ENCODE results near the gene ZNF710. TPM values are rescaled to one million over a fixed set of nuclear protein-coding genes. Genes with fewer than 3 reads are reported as not detected.

ZNF710 gene
- total and polyA plus RNA-seq, 8 donors, result 7.9 to 35.3 (median 16.1) TPM

GRCh38 chr15:90072978-90073640 lies 72.0 kb downstream of the ZNF710 start:
- H3K27ac ChIP-seq, result peak overlapping the region in 3 of 5 donors; percentile 5 to 71 (median 7)
- DNase-seq, result no peak
- H3K4me1 ChIP-seq, result peaks cover 11 to 37% (median 24%) of the 10 kb centered on the region in 4 donors
- intact Hi-C loops (cut with DNase I; ENCODE audit: low total_unique reads), result loop anchor here (10.0 kb wide), 1 partner anchor 168 kb away; no protein-coding TSS in a partner anchor
- no peaks in the 10 kb centered on the region for H3K27me3 ChIP-seq
- no peak overlapping the region for H3K4me3 ChIP-seq
- WGBS, 5 donors, result 87 to 93% (median 93%) methylated on average over 16 to 17 of the region's 17 CpGs
- no peaks in the 10 kb centered on the region for H3K9me3 ChIP-seq
- peaks cover 4 to 83% (median 62%) of the 10 kb centered on the region in 4 donors for H3K36me3 ChIP-seq
- TF ChIP-seq POLR2A (IDR thresholded peaks at IDR 0.05), result no peak
- TF ChIP-seq POLR2AphosphoS5 (IDR thresholded peaks at IDR 0.05), result no peak
- no peak for TF ChIP-seq EP300 (IDR thresholded peaks at IDR 0.05)
- no peak for TF ChIP-seq CTCF (IDR thresholded peaks at IDR 0.05)

DNA sequence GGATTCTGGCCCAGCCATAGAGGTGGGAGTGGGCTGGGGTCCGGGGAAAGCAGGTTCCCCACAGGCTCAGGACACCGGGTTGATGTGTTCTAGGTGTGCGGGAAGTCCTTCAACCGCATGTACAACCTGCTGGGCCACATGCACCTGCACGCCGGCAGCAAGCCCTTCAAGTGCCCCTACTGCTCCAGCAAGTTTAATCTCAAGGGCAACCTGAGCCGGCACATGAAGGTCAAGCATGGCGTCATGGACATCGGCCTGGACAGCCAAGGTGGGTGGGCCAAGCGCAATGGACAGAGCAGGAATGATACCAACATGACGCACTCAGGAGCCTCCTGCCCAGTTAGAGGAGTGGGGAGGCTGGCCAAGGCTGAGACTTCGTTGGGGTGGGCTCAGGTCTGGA lies 72.9 kb downstream of the ZNF710 start:
- Histone ChIP-seq H3K27me3 (no peaks in the 10 kb centered on the region), H3K27ac (peak overlapping the region in 2 of 5 donors; percentile 12 to 71), H3K9me3 (no peaks in the 10 kb centered on the region), H3K4me3 (no peak overlapping the region), H3K4me1 (peaks cover 11 to 35% (median 24%) of the 10 kb centered on the region in 4 donors), H3K36me3 (peaks cover 6 to 83% (median 62%) of the 10 kb centered on the region in 4 donors)
- TF ChIP-seq POLR2A (IDR thresholded peaks at IDR 0.05), result no peak
- TF ChIP-seq CTCF (IDR thresholded peaks at IDR 0.05), result no peak
- TF ChIP-seq POLR2AphosphoS5 (IDR thresholded peaks at IDR 0.05), result no peak
- no peak for TF ChIP-seq EP300 (IDR thresholded peaks at IDR 0.05)
- peak; percentile 53 to 63 for DNase-seq
- WGBS, 5 donors, result 72 to 88% (median 84%) methylated on average over 12 of the region's 12 CpGs
- intact Hi-C loops (cut with DNase I; ENCODE audit: low total_unique reads), result loop anchor here (10.0 kb wide), 1 partner anchor 169 kb away; no protein-coding TSS in a partner anchor

DNA sequence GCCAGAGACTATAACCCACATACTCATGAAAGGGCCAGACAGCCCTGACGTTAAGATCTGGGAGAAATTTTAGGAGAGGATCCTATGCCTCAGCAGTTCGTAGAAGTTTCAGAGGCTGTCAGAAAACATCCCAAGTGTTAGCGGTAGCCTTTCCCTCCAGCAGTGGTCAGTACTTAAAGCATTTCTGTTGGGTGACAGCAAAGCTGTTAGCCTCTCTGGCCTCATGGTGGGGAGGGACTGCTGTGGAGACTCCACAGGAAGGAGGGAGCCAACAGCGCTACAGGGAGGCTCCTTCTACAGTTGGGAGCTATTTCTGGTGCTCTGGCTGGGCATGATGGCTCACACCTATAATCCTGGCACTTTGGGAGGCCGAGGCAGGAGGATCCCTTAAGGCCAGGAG lies 73.8 kb downstream of the ZNF710 start:
- no peak for TF ChIP-seq POLR2AphosphoS5 (IDR thresholded peaks at IDR 0.05)
- TF ChIP-seq CTCF (IDR thresholded peaks at IDR 0.05), result no peak
- TF ChIP-seq POLR2A (IDR thresholded peaks at IDR 0.05), result no peak
- TF ChIP-seq EP300 (IDR thresholded peaks at IDR 0.05), result no peak
- H3K4me3 ChIP-seq, result no peak overlapping the region
- intact Hi-C loops (cut with DNase I; ENCODE audit: low total_unique reads), result loop anchor here (10.0 kb wide), 1 partner anchor 170 kb away; no protein-coding TSS in a partner anchor
- WGBS, 5 donors, result 82 to 86% (median 83%) methylated on average over 5 of the region's 5 CpGs
- no peaks in the 10 kb centered on the region for H3K9me3 ChIP-seq
- no peak for DNase-seq
- H3K27me3 ChIP-seq, result no peaks in the 10 kb centered on the region
- peaks cover 11 to 83% (median 71%) of the 10 kb centered on the region in 4 donors for H3K36me3 ChIP-seq
- H3K4me1 ChIP-seq, result peaks cover 11 to 29% (median 23%) of the 10 kb centered on the region in 4 donors
- H3K27ac ChIP-seq, result peak overlapping the region; percentile 60 to 71 (median 67)

GRCh38 chr15:90075420-90076289 lies 74.5 kb downstream of the ZNF710 start:
- peaks cover 18 to 85% (median 79%) of the 10 kb centered on the region in 4 donors for H3K36me3 ChIP-seq

More at GRCh38 chr15:90075420-90076289, 74.5 kb downstream of the ZNF710 start:
- peak overlapping the region; percentile 60 to 71 (median 67) for H3K27ac ChIP-seq
- no peak overlapping the region for H3K4me3 ChIP-seq
- 39 to 48% (median 41%) methylated on average over 13 of the region's 13 CpGs for WGBS, 5 donors
- H3K4me1 ChIP-seq, result peaks cover 11 to 34% (median 19%) of the 10 kb centered on the region in 4 donors
- intact Hi-C loops (cut with DNase I; ENCODE audit: low total_unique reads), result loop anchor here (10.0 kb wide), 1 partner anchor 171 kb away; no protein-coding TSS in a partner anchor
- TF ChIP-seq EP300 (IDR thresholded peaks at IDR 0.05) (no peak), POLR2AphosphoS5 (IDR thresholded peaks at IDR 0.05) (peak in 1 of 3 donors; percentile 66)
- peak; percentile 57 to 71 for DNase-seq
- no peaks in the 10 kb centered on the region for H3K9me3 ChIP-seq
- no peaks in the 10 kb centered on the region for H3K27me3 ChIP-seq
